Endothelial cell of umbilical vein (primary cell): ENCODE results near the gene SNORC.

Source experiments
- CTCF ChIP-seq, 2 donors: IDR thresholded peaks; 1 replicate in 1 of 2; 2 replicates in 1 of 2; pipeline ENCODE4 v1.5.1; 2011; ENCODE audit warnings: low read length in 2 of 2, mild to moderate bottlenecking in 2 of 2, moderate library complexity in 2 of 2, control low read depth in 1 of 2, inconsistent platforms in 1 of 2, low read depth in 1 of 2; ENCODE audit not compliant: insufficient read depth in 1 of 2; ENCODE audit errors: extremely low read depth in 1 of 2
- EZH2 ChIP-seq: IDR thresholded peaks from 2 replicates; pipeline ENCODE4 v1.6.1; 2012; ENCODE audit warnings: borderline replicate concordance, low read depth, mild to moderate bottlenecking, moderate library complexity, low read length, inconsistent platforms; ENCODE audit not compliant: severe bottlenecking
- FOS ChIP-seq: IDR thresholded peaks from 2 replicates; pipeline ENCODE4 v1.6.1; 2011; ENCODE audit warnings: mild to moderate bottlenecking, low read length, moderate library complexity, borderline replicate concordance; ENCODE audit not compliant: insufficient read depth
- JUN ChIP-seq: IDR thresholded peaks from 2 replicates; pipeline ENCODE4 v1.6.1; 2011; ENCODE audit warnings: borderline replicate concordance, low read depth; ENCODE audit not compliant: insufficient read length, insufficient read depth
- MYC ChIP-seq: IDR thresholded peaks from one replicate; pipeline ENCODE4 v1.6.1; 2011; ENCODE audit warnings: mild to moderate bottlenecking, low read depth, low read length
- POLR2A ChIP-seq: IDR thresholded peaks from 2 replicates; pipeline ENCODE4 v1.6.1; 2012; ENCODE audit warnings: low read depth, mild to moderate bottlenecking, control low read depth, low read length
- POLR2AphosphoS5 ChIP-seq: IDR thresholded peaks from 2 replicates; pipeline ENCODE4 v1.6.1; 2012; ENCODE audit warnings: low read depth, mild to moderate bottlenecking, control low read depth, low read length, moderate library complexity; ENCODE audit not compliant: insufficient read depth
- TF ChIP-seq, protein P1 (sequence below): IDR thresholded peaks from 2 replicates; pipeline ENCODE4 v1.6.1; 2011; ENCODE audit not compliant: insufficient read depth, insufficient read length

DNA sequence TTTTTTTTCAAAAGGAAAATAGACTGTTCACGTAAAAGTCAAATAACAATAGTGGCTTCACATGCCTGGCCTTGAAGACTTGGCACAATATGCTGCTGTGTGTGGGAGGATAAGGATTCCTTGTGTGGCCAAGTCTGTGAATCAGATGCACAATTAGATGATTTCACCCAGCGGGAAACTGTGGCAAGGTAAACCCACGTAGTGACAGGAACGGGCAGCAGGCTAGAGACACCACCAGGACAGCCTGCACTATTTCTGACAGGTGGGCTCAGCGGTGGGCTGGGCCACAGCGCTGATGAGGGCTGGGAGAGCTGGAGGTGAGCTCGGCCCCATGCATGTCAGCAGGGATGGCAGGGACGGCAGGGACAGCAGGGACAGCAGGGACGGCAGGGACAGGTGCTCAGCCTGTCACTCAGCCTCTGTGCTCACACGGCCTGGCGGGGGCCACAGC lies 21.6 kb downstream of the SNORC start:
- TF ChIP-seq CTCF (IDR thresholded peaks at IDR 0.05; ENCODE audit: extremely low read depth in 1 of 2, insufficient read depth in 1 of 2, low read depth in 1 of 2, low read length in 2 of 2), result no peak
- TF ChIP-seq POLR2A, result no peak
- TF ChIP-seq, protein P1, sequence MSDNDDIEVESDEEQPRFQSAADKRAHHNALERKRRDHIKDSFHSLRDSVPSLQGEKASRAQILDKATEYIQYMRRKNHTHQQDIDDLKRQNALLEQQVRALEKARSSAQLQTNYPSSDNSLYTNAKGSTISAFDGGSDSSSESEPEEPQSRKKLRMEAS, result no peak
- no peak for TF ChIP-seq JUN
- no peak for TF ChIP-seq FOS
- no peak for TF ChIP-seq EZH2
- no peak for TF ChIP-seq POLR2AphosphoS5
- TF ChIP-seq MYC, result no peak
